Calu3 (cell line): ENCODE measurements around the gene BRD3OS. TPM values are rescaled to one million over a fixed set of nuclear protein-coding genes. Genes with fewer than 3 reads are reported as not detected.

Experiments
- BruUV-seq: library from RNA; stranded (reverse); fragments of 400-500 nt; replicated peaks from 2 replicates; lab custom pipeline; 2021; lab: Mats Ljungman, UMichigan
- CTCF ChIA-PET: fragments of 300-600 bp; sonication (Branson Sonifier 250); formaldehyde crosslinking; loops from one replicate; lab custom pipeline; 2022; ENCODE audit warnings: antibody characterized with exemption; lab: Charles Lee
- DNase-seq: peaks from one replicate; pipeline ENCODE4 v3.0.0; 2022
- H3K27ac Mint-ChIP-seq: one replicate; pipeline ENCODE4 v1.8.0; 2022; ENCODE audit warnings: mixed read lengths; ENCODE audit not compliant: unreplicated experiment
- H3K27me3 Mint-ChIP-seq: one replicate; pipeline ENCODE4 v1.8.0; 2022; ENCODE audit warnings: mixed read lengths; ENCODE audit not compliant: unreplicated experiment
- H3K36me3 Mint-ChIP-seq: one replicate; pipeline ENCODE4 v1.8.0; 2022; ENCODE audit warnings: mild to moderate bottlenecking, moderate library complexity, mixed read lengths; ENCODE audit not compliant: insufficient read depth, unreplicated experiment
- H3K4me1 Mint-ChIP-seq: one replicate; pipeline ENCODE4 v1.8.0; 2022; ENCODE audit warnings: mild to moderate bottlenecking, low read depth, mixed read lengths; ENCODE audit not compliant: unreplicated experiment
- H3K4me3 Mint-ChIP-seq: one replicate; pipeline ENCODE4 v1.8.0; 2022; ENCODE audit warnings: mild to moderate bottlenecking, low read depth, moderate library complexity, mixed read lengths; ENCODE audit not compliant: unreplicated experiment
- H3K9me3 Mint-ChIP-seq: one replicate; pipeline ENCODE4 v1.8.0; 2022; ENCODE audit warnings: low read depth, mixed read lengths; ENCODE audit not compliant: unreplicated experiment
- intact Hi-C: fragments of 100-400 bp; cut with micrococcal nuclease; formaldehyde crosslinking; loops from one replicate; pipeline ENCODE4 v1.10.0; 2022; ENCODE audit not compliant: unreplicated experiment
- total RNA-seq: library from RNA; stranded (reverse); gene quantifications from 2 replicates; pipeline ENCODE4 v1.2.3, GENCODE V29; 2022
- TF ChIP-seq, protein P1 (sequence below): fragments of 200-600 bp; IDR thresholded peaks from one replicate; pipeline ENCODE4 v1.8.0; 2022; ENCODE audit warnings: antibody characterized with exemption; ENCODE audit not compliant: unreplicated experiment

BRD3OS gene
- total RNA-seq, 1 experiment from 2014 or later: 10.5 TPM

DNA sequence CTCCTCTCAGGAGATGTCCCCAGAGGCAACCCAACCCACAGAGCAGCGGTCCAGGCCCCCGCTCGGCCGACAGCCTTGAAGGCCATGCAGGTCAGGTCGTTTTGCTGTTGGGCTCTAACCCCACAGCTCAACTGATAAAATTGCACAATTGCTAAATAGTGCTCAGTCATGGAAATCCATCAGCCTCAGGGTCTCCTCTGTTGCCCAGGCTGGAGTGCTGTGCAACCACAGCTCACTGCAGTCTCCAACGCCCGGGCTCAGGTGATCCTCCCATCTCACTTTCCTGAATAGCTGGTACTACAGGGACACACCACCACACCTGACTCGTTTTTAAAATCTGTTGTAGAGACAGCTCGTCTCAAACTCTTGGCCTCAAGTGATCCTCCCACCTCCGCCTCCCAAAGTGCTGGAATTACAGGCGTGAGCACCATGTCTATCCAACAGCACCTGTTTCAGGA, 18.3 kb downstream of the BRD3OS start:
- Mint-ChIP-seq H3K9me3 (no peaks in the 10 kb centered on the region), H3K4me1 (no peaks in the 10 kb centered on the region), H3K4me3 (no peak overlapping the region), H3K36me3 (peaks cover 35% of the 10 kb centered on the region), H3K27me3 (no peaks in the 10 kb centered on the region), H3K27ac (no peak overlapping the region)
- TF ChIP-seq, protein P1, sequence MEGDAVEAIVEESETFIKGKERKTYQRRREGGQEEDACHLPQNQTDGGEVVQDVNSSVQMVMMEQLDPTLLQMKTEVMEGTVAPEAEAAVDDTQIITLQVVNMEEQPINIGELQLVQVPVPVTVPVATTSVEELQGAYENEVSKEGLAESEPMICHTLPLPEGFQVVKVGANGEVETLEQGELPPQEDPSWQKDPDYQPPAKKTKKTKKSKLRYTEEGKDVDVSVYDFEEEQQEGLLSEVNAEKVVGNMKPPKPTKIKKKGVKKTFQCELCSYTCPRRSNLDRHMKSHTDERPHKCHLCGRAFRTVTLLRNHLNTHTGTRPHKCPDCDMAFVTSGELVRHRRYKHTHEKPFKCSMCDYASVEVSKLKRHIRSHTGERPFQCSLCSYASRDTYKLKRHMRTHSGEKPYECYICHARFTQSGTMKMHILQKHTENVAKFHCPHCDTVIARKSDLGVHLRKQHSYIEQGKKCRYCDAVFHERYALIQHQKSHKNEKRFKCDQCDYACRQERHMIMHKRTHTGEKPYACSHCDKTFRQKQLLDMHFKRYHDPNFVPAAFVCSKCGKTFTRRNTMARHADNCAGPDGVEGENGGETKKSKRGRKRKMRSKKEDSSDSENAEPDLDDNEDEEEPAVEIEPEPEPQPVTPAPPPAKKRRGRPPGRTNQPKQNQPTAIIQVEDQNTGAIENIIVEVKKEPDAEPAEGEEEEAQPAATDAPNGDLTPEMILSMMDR: no peak
- CTCF ChIA-PET: no interaction called here
- DNase-seq: no peak
- intact Hi-C loops: no loop called here
- BruUV-seq: no TSS peak

DNA sequence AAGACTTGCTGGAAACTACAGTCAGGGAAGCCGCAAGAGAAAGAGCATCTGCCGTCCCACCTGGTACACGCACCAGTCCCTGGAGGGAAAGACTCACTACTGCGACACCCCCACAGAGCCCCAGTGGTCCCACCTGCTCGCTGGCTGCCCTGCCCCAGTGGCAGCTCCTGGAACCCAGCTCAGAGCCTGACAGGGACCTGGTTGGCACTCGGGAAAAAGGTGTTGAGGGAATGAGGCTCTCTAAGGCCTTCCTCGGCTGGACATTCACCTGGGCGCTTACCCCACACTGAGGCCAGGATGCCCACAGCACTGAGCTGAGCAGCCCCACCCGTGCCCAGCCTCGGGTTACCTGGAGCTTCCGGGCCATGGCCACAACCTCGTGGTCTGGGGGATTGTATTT, 19.7 kb downstream of the BRD3OS start:
- no peak for DNase-seq
- no peaks in the 10 kb centered on the region for H3K27me3 Mint-ChIP-seq
- no peaks in the 10 kb centered on the region for H3K9me3 Mint-ChIP-seq
- peaks cover 25% of the 10 kb centered on the region for H3K36me3 Mint-ChIP-seq
- H3K4me3 Mint-ChIP-seq: no peak overlapping the region
- intact Hi-C loops: no loop called here
- no peaks in the 10 kb centered on the region for H3K4me1 Mint-ChIP-seq
- CTCF ChIA-PET: no interaction called here
- BruUV-seq: no TSS peak
- TF ChIP-seq, protein P1: no peak
- H3K27ac Mint-ChIP-seq: no peak overlapping the region

DNA sequence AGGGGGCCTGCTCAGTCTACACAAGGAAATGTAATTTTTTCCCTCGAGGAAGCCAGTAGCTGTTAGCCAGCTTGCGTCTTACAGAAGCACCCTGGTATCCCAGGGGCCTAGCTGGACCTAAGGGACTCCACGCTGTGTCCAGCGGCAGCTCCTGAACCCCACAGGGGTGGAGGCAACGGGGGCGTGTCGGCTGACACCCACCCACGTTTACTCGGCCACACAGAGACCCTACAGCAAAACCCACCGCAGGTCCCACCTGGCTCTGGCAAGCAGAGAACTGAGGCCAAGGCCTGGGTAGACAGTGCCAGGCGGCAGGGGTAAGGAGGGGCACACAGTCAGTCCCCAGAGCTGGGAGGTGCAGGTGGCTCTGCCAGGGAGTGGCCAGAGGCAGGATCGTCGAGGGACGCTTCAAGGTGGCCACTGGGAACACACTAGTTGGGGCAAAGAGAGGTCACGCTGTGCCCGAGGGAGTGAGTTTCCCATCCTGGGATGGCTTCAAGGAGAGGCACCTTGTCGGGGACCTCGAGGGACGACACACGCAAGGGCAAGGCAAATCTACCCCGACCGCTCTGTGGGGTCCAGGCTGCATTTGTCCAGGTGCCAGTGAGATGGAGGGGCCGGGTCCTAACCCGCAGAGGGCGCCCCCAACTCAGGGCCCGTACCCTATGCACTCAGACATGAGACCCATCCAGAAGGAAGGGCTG, 20.7 kb downstream of the BRD3OS start:
- DNase-seq: no peak
- H3K4me3 Mint-ChIP-seq: no peak overlapping the region
- no TSS peak for BruUV-seq
- peaks cover 24% of the 10 kb centered on the region for H3K36me3 Mint-ChIP-seq
- no peaks in the 10 kb centered on the region for H3K27me3 Mint-ChIP-seq
- CTCF ChIA-PET: no interaction called here
- H3K9me3 Mint-ChIP-seq: no peaks in the 10 kb centered on the region
- no peak overlapping the region for H3K27ac Mint-ChIP-seq
- TF ChIP-seq, protein P1: no peak
- H3K4me1 Mint-ChIP-seq: no peaks in the 10 kb centered on the region
- intact Hi-C loops: no loop called here

DNA sequence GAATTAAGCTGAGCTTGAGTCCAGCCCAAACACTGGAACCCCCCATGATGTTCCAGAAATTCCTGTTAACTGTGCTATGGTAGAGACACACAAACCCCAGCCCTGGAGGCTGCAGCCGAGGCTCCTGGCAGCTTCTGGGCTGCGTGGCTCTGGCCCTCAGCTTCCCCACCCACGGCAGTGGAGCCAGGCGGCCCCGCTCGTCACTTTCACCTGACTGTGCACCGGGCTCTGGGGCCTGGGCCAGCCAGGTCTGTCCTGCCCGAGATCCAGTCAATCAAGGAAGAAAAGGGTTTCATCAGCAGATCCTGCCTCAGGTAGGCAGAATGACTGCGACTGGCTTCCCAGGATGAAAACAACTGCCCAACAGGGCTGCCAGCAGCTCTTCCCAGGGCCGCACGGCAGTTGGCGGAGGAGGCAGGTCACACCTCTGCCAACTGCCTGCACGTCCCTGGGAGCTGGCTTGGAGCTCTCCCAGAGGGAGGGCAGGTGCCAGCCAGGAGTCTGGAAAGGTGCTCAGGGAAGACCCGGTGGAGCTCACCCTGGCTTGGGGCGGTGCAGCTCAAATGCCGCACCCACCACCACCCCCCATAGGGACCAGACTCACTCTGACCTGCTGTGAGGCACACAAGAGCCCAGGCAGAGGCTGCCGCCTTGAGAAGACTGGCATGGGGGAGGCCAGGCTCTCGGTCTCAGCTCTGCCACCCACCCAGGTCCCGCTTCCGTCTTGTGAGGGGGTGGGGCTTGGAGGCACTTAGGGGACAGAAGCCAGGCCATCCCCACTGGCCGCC, 21.8 kb downstream of the BRD3OS start:
- intact Hi-C loops: no loop called here
- CTCF ChIA-PET: interaction anchor here (1.0 kb wide), 1 partner anchor 25 kb away, joined by 4 read pairs; no protein-coding TSS in a partner anchor
- Mint-ChIP-seq H3K27ac (no peak overlapping the region), H3K27me3 (no peaks in the 10 kb centered on the region), H3K4me1 (no peaks in the 10 kb centered on the region), H3K4me3 (no peak overlapping the region), H3K9me3 (no peaks in the 10 kb centered on the region), H3K36me3 (peaks cover 28% of the 10 kb centered on the region)
- no peak for DNase-seq
- no TSS peak for BruUV-seq
- TF ChIP-seq, protein P1: no peak
